Body of pancreas (tissue), 4 donors: ENCODE measurements around the gene TEX44. TPM values are rescaled to one million over a fixed set of nuclear protein-coding genes. Genes with fewer than 3 reads are reported as not detected.
A peak's percentile ranks its signal among the peaks of the same experiment; 100 is the strongest.

Experiments
- ATAC-seq: fragments of 150-250 bp; one replicate; pipeline ENCODE4 v1.9.1; 2016
- DNase-seq, 4 donors: peaks; one replicate each; pipeline ENCODE4 v3.0.0-alpha.2; 2019
- H3K27ac ChIP-seq, 4 donors: fragments of 200-600 bp; sonication (generic); 1 replicate in 3 of 4; 2 replicates in 1 of 4; pipeline versions ENCODE4 v1.5.1 to v1.6.1; 2016 to 2019; ENCODE audit warnings: mild to moderate bottlenecking in 1 of 4, mixed read lengths in 1 of 4, moderate library complexity in 1 of 4
- H3K27me3 ChIP-seq, 2 donors: fragments of 200-600 bp; sonication (generic); one replicate each; pipeline ENCODE4 v1.6.0; 2016; ENCODE audit warnings: mild to moderate bottlenecking in 1 of 2
- H3K36me3 ChIP-seq, 2 donors: fragments of 200-600 bp; sonication (generic); replicated peaks in 1 of 2; 2 replicates each; pipeline ENCODE4 v1.5.1; 2016; ENCODE audit warnings: low read depth in 2 of 2; ENCODE audit not compliant: insufficient read depth in 1 of 2
- H3K4me1 ChIP-seq: fragments of 200-600 bp; sonication (generic); one replicate; pipeline ENCODE4 v1.6.0; 2016
- H3K4me3 ChIP-seq, 2 donors: fragments of 200-600 bp; sonication (generic); 1 replicate in 1 of 2; 2 replicates in 1 of 2; pipeline ENCODE4 v1.5.1; 2016 to 2019
- H3K9me3 ChIP-seq, 3 donors: fragments of 200-600 bp; sonication (generic); 1 replicate in 2 of 3; 2 replicates in 1 of 3; pipeline ENCODE4 v1.5.1; 2016
- CTCF ChIP-seq, 7 experiments: fragments of 450-650 bp in 4 of 7; fragments of 200-600 bp in 3 of 7; sonication (generic) in 3 of 7; IDR thresholded peaks; one replicate each; pipeline ENCODE4 v1.5.1; 2016 to 2019; ENCODE audit warnings: antibody characterized with exemption in 7 of 7
- POLR2A ChIP-seq, 3 donors: fragments of 450-650 bp; IDR thresholded peaks; one replicate each; pipeline ENCODE4 v1.6.1; 2016; ENCODE audit warnings: antibody characterized with exemption in 3 of 3, mild to moderate bottlenecking in 2 of 3
- WGBS, 2 donors: methylation state at CpG; one replicate each; pipeline ENCODE4 v1.1.5; 2017; 5-methylcytosine and 5-hydroxymethylcytosine counted together
- intact Hi-C: fragments of 100-400 bp; cut with DNase I; formaldehyde crosslinking; loops from one replicate; pipeline ENCODE4 v1.15.1; 2023
- total RNA-seq, 2 donors: library from RNA; depleted of rRNA; stranded (reverse); fragments of >200 nt; gene quantifications; one replicate each; pipeline ENCODE4 v1.1.0, GENCODE V29; 2016

Gene TEX44
- total RNA-seq, 2 donors from 2014 or later, result not detected

- H3K27ac ChIP-seq, result no peak overlapping the region
- 60 to 62% methylated on average over 3 of the region's 3 CpGs for WGBS, 2 donors
- TF ChIP-seq CTCF (IDR thresholded peaks at IDR 0.05), result no peak
- no peak for TF ChIP-seq POLR2A (IDR thresholded peaks at IDR 0.05)
- DNase-seq (no peak), ATAC-seq (no peak)
- H3K4me3 ChIP-seq, result no peak overlapping the region
- no peaks in the 10 kb centered on the region for H3K27me3 ChIP-seq
- intact Hi-C loops, result no loop called here
- no peaks in the 10 kb centered on the region for H3K36me3 ChIP-seq
- peaks cover 0 to 4% (median 0%) of the 10 kb centered on the region in 3 donors for H3K9me3 ChIP-seq
- no peaks in the 10 kb centered on the region for H3K4me1 ChIP-seq
Measured at GRCh38 chr2:231548752-231549151, 43.9 kb upstream of the TEX44 start.

GRCh38 chr2:231549446-231550239 is 43.0 kb upstream of the TEX44 start:
- TF ChIP-seq CTCF (IDR thresholded peaks at IDR 0.05) (no peak), POLR2A (IDR thresholded peaks at IDR 0.05) (no peak)
- intact Hi-C loops, result no loop called here
- no peak overlapping the region for H3K4me3 ChIP-seq
- 75 to 80% methylated on average over 11 to 13 of the region's 13 CpGs for WGBS, 2 donors
- H3K9me3 ChIP-seq, result peaks cover 0 to 4% (median 0%) of the 10 kb centered on the region in 3 donors
- H3K27ac ChIP-seq, result no peak overlapping the region
- DNase-seq, result no peak
- no peaks in the 10 kb centered on the region for H3K4me1 ChIP-seq
- no peaks in the 10 kb centered on the region for H3K36me3 ChIP-seq
- ATAC-seq, result no peak
- H3K27me3 ChIP-seq, result no peaks in the 10 kb centered on the region

GRCh38 chr2:231552752-231553151 is 39.9 kb upstream of the TEX44 start:
- no peak for TF ChIP-seq POLR2A (IDR thresholded peaks at IDR 0.05)
- no peak for TF ChIP-seq CTCF (IDR thresholded peaks at IDR 0.05)
- no peak for ATAC-seq

GRCh38 chr2:231554327-231554726 is 38.3 kb upstream of the TEX44 start:
- 65 to 72% methylated on average over 8 of the region's 8 CpGs for WGBS, 2 donors
- H3K36me3 ChIP-seq, result no peaks in the 10 kb centered on the region
- no peaks in the 10 kb centered on the region for H3K27me3 ChIP-seq
- H3K4me1 ChIP-seq, result peaks cover 5% of the 10 kb centered on the region
- peaks cover 0 to 4% (median 0%) of the 10 kb centered on the region in 3 donors for H3K9me3 ChIP-seq
- no peak overlapping the region for H3K4me3 ChIP-seq
- no peak for TF ChIP-seq CTCF (IDR thresholded peaks at IDR 0.05)
- no peak for TF ChIP-seq POLR2A (IDR thresholded peaks at IDR 0.05)
- intact Hi-C loops, result no loop called here
- peak overlapping the region in 1 of 4 donors; percentile 36 for H3K27ac ChIP-seq
- no peak for DNase-seq
- ATAC-seq, result no peak

More at GRCh38 chr2:231552752-231553151, 39.9 kb upstream of the TEX44 start:
- no peak overlapping the region for H3K4me3 ChIP-seq
- DNase-seq, result no peak
- no peaks in the 10 kb centered on the region for H3K36me3 ChIP-seq
- peaks cover 0 to 4% (median 0%) of the 10 kb centered on the region in 3 donors for H3K9me3 ChIP-seq
- no peak overlapping the region for H3K27ac ChIP-seq
- no peaks in the 10 kb centered on the region for H3K27me3 ChIP-seq
- intact Hi-C loops, result no loop called here
- H3K4me1 ChIP-seq, result peaks cover 3% of the 10 kb centered on the region
